NCI-H748 (cell line): ENCODE measurements around the gene FBXL2.
"Not testable (repeated sequence)": the region's sequence is repeated elsewhere in the genome, so short reads cannot be mapped to it uniquely, and the experiment has no call there.

Source experiments
- DNase-seq: peaks from one replicate; lab custom pipeline; 2025; ENCODE audit not compliant: unreplicated experiment; lab: John Stamatoyannopoulos, UW

FBXL2 gene

GRCh38 chr3:33426630-33427317 is 149.5 kb downstream of the FBXL2 start:
- DNase-seq = peak; percentile 35

- DNase-seq = no peak
These were observed 151.5 kb downstream of the FBXL2 start for GRCh38 chr3:33428734-33429133.

GRCh38 chr3:33429306-33429705 is 152.1 kb downstream of the FBXL2 start:
- DNase-seq = not testable (repeated sequence)

GRCh38 chr3:33430061-33430460 is 152.8 kb downstream of the FBXL2 start:
- no peak for DNase-seq

- DNase-seq = no peak
These were observed 153.3 kb downstream of the FBXL2 start for GRCh38 chr3:33430571-33430970.

- no peak for DNase-seq
These were observed 156.6 kb downstream of the FBXL2 start for GRCh38 chr3:33433843-33434242.
